SK-N-SH (cell line): ENCODE data around the gene OR2W3. TPM values are rescaled to one million over a fixed set of nuclear protein-coding genes. Genes with fewer than 3 reads are reported as not detected.

Source experiments
- CTCF ChIA-PET: fragments of 300-600, 350-600 bp; formaldehyde crosslinking; extraction: SDS; loops from one replicate; lab custom pipeline; 2021; lab: Yijun Ruan, JAX
- POLR2A ChIA-PET: fragments of 350-600 bp; sonication (Branson Sonifier 250); formaldehyde crosslinking; extraction: SDS; loops from one replicate; lab custom pipeline; 2020; ENCODE audit warnings: antibody characterized with exemption, inconsistent platforms; lab: Yijun Ruan, JAX
- DNase-seq: peaks from one replicate; pipeline ENCODE4 v3.0.0; 2012
- H2AFZ ChIP-seq: fragments of 200-600 bp; sonication (generic); 2 replicates; pipeline ENCODE4 v1.8.1; 2016; ENCODE audit warnings: antibody characterized with exemption, mild to moderate bottlenecking, low read depth
- H3F3A ChIP-seq: fragments of 200-600 bp; sonication (generic); replicated peaks from 2 replicates; pipeline ENCODE3; 2016; ENCODE audit warnings: antibody characterized with exemption, mild to moderate bottlenecking; ENCODE audit not compliant: insufficient read depth
- H3K27ac ChIP-seq, 2 experiments: fragments of 200-500 bp in 1 of 2; fragments of 200-600 bp in 1 of 2; sonication (Bioruptor generic) in 1 of 2; sonication (generic), shearing (Covaris generic) in 1 of 2; 2 replicates each; pipeline versions ENCODE4 v1.5.1 to v1.6.1; 2014 to 2016; ENCODE audit warnings: low read depth in 2 of 2, inconsistent platforms in 1 of 2, low read length in 1 of 2, mild to moderate bottlenecking in 1 of 2, mixed read lengths in 1 of 2
- H3K27me3 ChIP-seq: fragments of 200-600 bp; sonication (generic), shearing (Covaris generic); 2 replicates; pipeline ENCODE4 v1.6.1; 2016; ENCODE audit warnings: mixed run types; ENCODE audit not compliant: insufficient read depth
- H3K36me3 ChIP-seq, 2 experiments: fragments of 200-500 bp in 1 of 2; fragments of 200-600 bp in 1 of 2; sonication (Bioruptor generic) in 1 of 2; sonication (generic) in 1 of 2; replicated peaks in 1 of 2; 2 replicates each; pipeline versions ENCODE3 to v1.5.1; 2014 to 2016; ENCODE audit warnings: low read length in 1 of 2, mild to moderate bottlenecking in 1 of 2; ENCODE audit not compliant: insufficient read depth in 2 of 2, control insufficient read depth in 1 of 2
- H3K4me1 ChIP-seq, 2 experiments: fragments of 200-500 bp in 1 of 2; fragments of 200-600 bp in 1 of 2; sonication (Bioruptor generic) in 1 of 2; sonication (generic), shearing (Covaris generic) in 1 of 2; 2 replicates each; pipeline versions ENCODE4 v1.5.1 to v1.6.1; 2014 to 2016; ENCODE audit warnings: low read depth in 1 of 2, low read length in 1 of 2, mixed run types in 1 of 2; ENCODE audit not compliant: insufficient read depth in 2 of 2, control insufficient read depth in 1 of 2
- H3K4me2 ChIP-seq: fragments of 200-600 bp; sonication (generic), shearing (Covaris generic); 2 replicates; pipeline ENCODE4 v1.6.1; 2017; ENCODE audit warnings: mixed run types
- H3K4me3 ChIP-seq, 2 experiments: fragments of 200-500 bp in 1 of 2; fragments of 200-600 bp in 1 of 2; sonication (Bioruptor generic) in 1 of 2; sonication (generic), shearing (Covaris generic) in 1 of 2; 2 replicates each; pipeline versions ENCODE4 v1.5.1 to v1.8.1; 2014 to 2016; ENCODE audit warnings: low read depth in 2 of 2, inconsistent platforms in 1 of 2, low read length in 1 of 2, mild to moderate bottlenecking in 1 of 2, mixed read lengths in 1 of 2, moderate library complexity in 1 of 2
- H3K79me2 ChIP-seq: fragments of 200-600 bp; sonication (generic); 2 replicates; pipeline ENCODE4 v1.8.1; 2017; ENCODE audit warnings: mild to moderate bottlenecking; ENCODE audit not compliant: insufficient read depth
- H3K9ac ChIP-seq: fragments of 200-600 bp; sonication (generic); 2 replicates; pipeline ENCODE4 v1.6.1; 2017; ENCODE audit warnings: mixed run types
- H3K9me2 ChIP-seq: fragments of 200-600 bp; sonication (generic); 2 replicates; pipeline ENCODE4 v1.6.1; 2017; ENCODE audit warnings: mixed run types
- H3K9me3 ChIP-seq: fragments of 200-600 bp; sonication (generic); 2 replicates; pipeline ENCODE4 v1.6.1; 2017; ENCODE audit warnings: mixed run types, mild to moderate bottlenecking, moderate library complexity
- H4K20me1 ChIP-seq: fragments of 200-600 bp; sonication (generic); 2 replicates; pipeline ENCODE4 v1.6.1; 2017; ENCODE audit warnings: mild to moderate bottlenecking, mixed run types; ENCODE audit not compliant: insufficient read depth
- EP300 ChIP-seq, 2 experiments: IDR thresholded peaks; 2 replicates each; pipeline versions ENCODE4 v1.4.0 to v1.6.1; 2012; ENCODE audit warnings: borderline replicate concordance in 1 of 2, low read depth in 1 of 2, low read length in 1 of 2
- EZH2phosphoT487 ChIP-seq: fragments of 200-600 bp; sonication (generic); IDR thresholded peaks from 2 replicates; pipeline ENCODE4 v1.6.1; 2017; ENCODE audit warnings: low read depth, mixed run types, mild to moderate bottlenecking, antibody characterized with exemption, moderate library complexity, borderline replicate concordance
- FOXM1 ChIP-seq: IDR thresholded peaks from 2 replicates; pipeline ENCODE4 v1.4.0; 2012; ENCODE audit warnings: low read depth, mild to moderate bottlenecking
- MEF2A ChIP-seq: IDR thresholded peaks from 2 replicates; pipeline ENCODE4 v1.4.0; 2012; ENCODE audit warnings: low read depth, borderline replicate concordance
- RXRA ChIP-seq: IDR thresholded peaks from 2 replicates; pipeline ENCODE4 v1.4.0; 2012; ENCODE audit warnings: low read depth, mild to moderate bottlenecking, borderline replicate concordance
- SMC3 ChIP-seq: IDR thresholded peaks from 2 replicates; pipeline ENCODE4 v1.6.1; 2012; ENCODE audit warnings: low read depth, low read length, improper control_type of control experiment
- TAF1 ChIP-seq: IDR thresholded peaks from 2 replicates; pipeline ENCODE4 v1.6.1; 2012; ENCODE audit warnings: low read depth, mild to moderate bottlenecking, low read length, moderate library complexity, borderline replicate concordance
- YY1 ChIP-seq: IDR thresholded peaks from 2 replicates; pipeline ENCODE4 v1.4.0; 2012; ENCODE audit warnings: low read depth, mild to moderate bottlenecking
- WGBS: methylation state at CpG from one replicate; pipeline ENCODE4 v1.1.6; 2017; ENCODE audit warnings: low lambda C conversion rate; 5-methylcytosine and 5-hydroxymethylcytosine counted together
- polyA plus RNA-seq, 3 experiments: library from polyadenylated mRNA; depleted of rRNA; stranded (reverse); fragments of >200 nt; gene quantifications; 2 replicates each; pipeline ENCODE4 v1.2.3, GENCODE V29; 2012
- TF ChIP-seq, protein P1 (sequence below): IDR thresholded peaks from 2 replicates; pipeline ENCODE4 v1.6.1; 2012; ENCODE audit warnings: mild to moderate bottlenecking, low read depth, low read length, moderate library complexity
- TF ChIP-seq, protein P2 (sequence below): IDR thresholded peaks from 2 replicates; pipeline ENCODE4; 2012
- TF ChIP-seq, protein P3 (sequence below): IDR thresholded peaks from 2 replicates; pipeline ENCODE4 v1.4.0; 2012; ENCODE audit warnings: low read depth
- TF ChIP-seq, protein P4 (sequence below): IDR thresholded peaks from 2 replicates; pipeline ENCODE4 v1.4.0; 2012; ENCODE audit warnings: low read depth, borderline replicate concordance
- TF ChIP-seq, protein P5 (sequence below): fragments of 150-350 bp; IDR thresholded peaks from 2 replicates; pipeline ENCODE4 v1.6.1; 2017; ENCODE audit warnings: antibody characterized with exemption, low read length, low read depth, borderline replicate concordance

OR2W3 gene
- polyA plus RNA-seq (2012; rRNA removed): 0.13 TPM in 1 of 2 replicates, not detected in the other
- polyA plus RNA-seq (2012; cell fraction: cytosol; rRNA removed): 0.08 TPM in 1 of 2 replicates, not detected in the other
- not detected in 2 replicates for polyA plus RNA-seq (2012; cell fraction: nucleus; rRNA removed)

DNA sequence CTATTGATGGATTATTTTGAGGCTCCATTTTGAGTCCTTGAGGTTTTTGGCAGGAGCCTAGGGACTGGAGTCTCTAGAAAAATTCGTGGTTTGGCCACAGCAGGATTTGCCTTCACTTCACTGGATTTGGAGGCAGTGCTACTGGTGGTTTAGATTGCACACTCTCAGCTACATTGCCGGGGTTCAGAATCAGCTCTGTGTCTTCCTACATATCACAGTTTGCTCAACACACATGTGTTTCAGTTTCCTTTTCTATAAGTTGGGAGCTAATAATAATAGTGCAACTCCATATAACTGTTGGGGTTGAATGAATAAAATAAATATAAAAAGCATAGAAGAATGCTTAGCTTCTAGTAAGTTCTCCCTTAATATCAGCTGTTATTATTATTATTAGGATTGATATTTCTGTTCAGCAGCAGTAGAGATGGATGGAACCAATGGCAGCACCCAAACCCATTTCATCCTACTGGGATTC lies at the start of gene OR2W3:
TSS of gene OR2W3 (plus strand) at position 425 of the 475 bp plus-strand sequence. CDS start at position 425, 0 bp downstream.
- no peak for DNase-seq
- no peaks in the 10 kb centered on the region for H3K9me3 ChIP-seq
- TF ChIP-seq, protein P1, sequence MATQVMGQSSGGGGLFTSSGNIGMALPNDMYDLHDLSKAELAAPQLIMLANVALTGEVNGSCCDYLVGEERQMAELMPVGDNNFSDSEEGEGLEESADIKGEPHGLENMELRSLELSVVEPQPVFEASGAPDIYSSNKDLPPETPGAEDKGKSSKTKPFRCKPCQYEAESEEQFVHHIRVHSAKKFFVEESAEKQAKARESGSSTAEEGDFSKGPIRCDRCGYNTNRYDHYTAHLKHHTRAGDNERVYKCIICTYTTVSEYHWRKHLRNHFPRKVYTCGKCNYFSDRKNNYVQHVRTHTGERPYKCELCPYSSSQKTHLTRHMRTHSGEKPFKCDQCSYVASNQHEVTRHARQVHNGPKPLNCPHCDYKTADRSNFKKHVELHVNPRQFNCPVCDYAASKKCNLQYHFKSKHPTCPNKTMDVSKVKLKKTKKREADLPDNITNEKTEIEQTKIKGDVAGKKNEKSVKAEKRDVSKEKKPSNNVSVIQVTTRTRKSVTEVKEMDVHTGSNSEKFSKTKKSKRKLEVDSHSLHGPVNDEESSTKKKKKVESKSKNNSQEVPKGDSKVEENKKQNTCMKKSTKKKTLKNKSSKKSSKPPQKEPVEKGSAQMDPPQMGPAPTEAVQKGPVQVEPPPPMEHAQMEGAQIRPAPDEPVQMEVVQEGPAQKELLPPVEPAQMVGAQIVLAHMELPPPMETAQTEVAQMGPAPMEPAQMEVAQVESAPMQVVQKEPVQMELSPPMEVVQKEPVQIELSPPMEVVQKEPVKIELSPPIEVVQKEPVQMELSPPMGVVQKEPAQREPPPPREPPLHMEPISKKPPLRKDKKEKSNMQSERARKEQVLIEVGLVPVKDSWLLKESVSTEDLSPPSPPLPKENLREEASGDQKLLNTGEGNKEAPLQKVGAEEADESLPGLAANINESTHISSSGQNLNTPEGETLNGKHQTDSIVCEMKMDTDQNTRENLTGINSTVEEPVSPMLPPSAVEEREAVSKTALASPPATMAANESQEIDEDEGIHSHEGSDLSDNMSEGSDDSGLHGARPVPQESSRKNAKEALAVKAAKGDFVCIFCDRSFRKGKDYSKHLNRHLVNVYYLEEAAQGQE: no peak
- no peak for TF ChIP-seq FOXM1
- H3K9ac ChIP-seq: no peak within 1 kb of the TSS
- H3F3A ChIP-seq: no peaks in the 10 kb centered on the region
- no peak within 1 kb of the TSS for H3K27ac ChIP-seq
- ChIA-PET CTCF (no interaction called here), POLR2A (no interaction called here)
- H3K27me3 ChIP-seq: no peaks in the 10 kb centered on the region; the same call in 1 of the 2 replicates
- H3K79me2 ChIP-seq: no peaks in the 10 kb centered on the region
- no peaks in the 10 kb centered on the region for H3K4me1 ChIP-seq
- no peak within 1 kb of the TSS for H3K4me2 ChIP-seq
- 0% methylated on average over 2 of the region's 2 CpGs for WGBS
- H4K20me1 ChIP-seq: no peaks in the 10 kb centered on the region
- H3K4me3 ChIP-seq: no peak within 1 kb of the TSS
- no peak within 1 kb of the TSS for H2AFZ ChIP-seq
- H3K36me3 ChIP-seq: no peaks in the 10 kb centered on the region
- no peaks in the 10 kb centered on the region for H3K9me2 ChIP-seq

DNA sequence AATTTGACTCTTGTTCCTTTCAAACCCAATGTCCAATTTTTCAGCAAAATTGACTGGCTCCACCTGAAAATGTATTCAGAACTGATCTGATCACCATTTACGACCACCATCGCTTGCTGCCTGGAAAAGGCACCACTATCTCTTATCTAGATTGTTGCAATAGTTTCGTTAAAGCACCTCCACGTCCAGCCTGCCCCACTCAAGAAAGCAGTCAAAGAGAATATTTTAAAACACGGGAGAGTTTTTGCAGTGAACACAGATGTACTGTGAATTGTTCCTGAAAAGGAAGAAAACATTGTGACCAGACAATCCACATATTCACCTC lies 49.7 kb upstream of the OR2W3 start:
- ChIA-PET POLR2A (no interaction called here), CTCF (no interaction called here)
- Histone ChIP-seq H3K4me1 (no peaks in the 10 kb centered on the region), H3K27me3 (no peaks in the 10 kb centered on the region), H4K20me1 (no peaks in the 10 kb centered on the region), H3F3A (no peaks in the 10 kb centered on the region), H2AFZ (no peak overlapping the region), H3K9me2 (no peaks in the 10 kb centered on the region), H3K79me2 (no peaks in the 10 kb centered on the region), H3K9ac (no peak overlapping the region), H3K9me3 (no peaks in the 10 kb centered on the region), H3K36me3 (no peaks in the 10 kb centered on the region), H3K4me3 (no peak overlapping the region), H3K4me2 (no peak overlapping the region), H3K27ac (no peak overlapping the region)
- 0% methylated on average over 5 of the region's 5 CpGs for WGBS
- no peak for DNase-seq
- no peak for TF ChIP-seq FOXM1
- TF ChIP-seq, protein P2, sequence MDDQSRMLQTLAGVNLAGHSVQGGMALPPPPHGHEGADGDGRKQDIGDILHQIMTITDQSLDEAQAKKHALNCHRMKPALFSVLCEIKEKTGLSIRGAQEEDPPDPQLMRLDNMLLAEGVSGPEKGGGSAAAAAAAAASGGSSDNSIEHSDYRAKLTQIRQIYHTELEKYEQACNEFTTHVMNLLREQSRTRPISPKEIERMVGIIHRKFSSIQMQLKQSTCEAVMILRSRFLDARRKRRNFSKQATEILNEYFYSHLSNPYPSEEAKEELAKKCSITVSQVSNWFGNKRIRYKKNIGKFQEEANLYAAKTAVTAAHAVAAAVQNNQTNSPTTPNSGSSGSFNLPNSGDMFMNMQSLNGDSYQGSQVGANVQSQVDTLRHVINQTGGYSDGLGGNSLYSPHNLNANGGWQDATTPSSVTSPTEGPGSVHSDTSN: no peak
- TF ChIP-seq EP300 (IDR thresholded peaks at IDR 0.05; ENCODE audit: borderline replicate concordance in 1 of 2, low read depth in 1 of 2, low read length in 1 of 2): no peak

DNA sequence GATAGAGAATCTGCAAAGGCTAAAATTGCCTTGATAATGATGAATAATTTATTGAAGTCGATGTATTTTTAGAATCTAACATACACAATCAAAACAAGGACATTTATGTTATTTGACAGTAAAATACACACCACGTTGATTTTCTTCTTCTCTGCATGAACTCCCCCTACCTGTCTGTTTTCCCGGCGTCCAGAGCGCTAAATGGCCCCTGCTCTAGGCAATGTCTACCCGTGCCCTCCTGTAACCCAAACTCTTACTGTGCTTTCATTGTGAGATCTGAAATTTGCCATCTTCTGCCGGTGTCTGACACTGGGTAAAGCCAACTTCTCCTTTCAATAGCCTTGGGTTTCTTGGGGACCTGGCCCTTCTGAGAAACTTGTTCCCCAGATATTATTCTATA lies 47.0 kb upstream of the OR2W3 start:
- no peaks in the 10 kb centered on the region for H3K36me3 ChIP-seq
- peaks cover 8% of the 10 kb centered on the region; the same call in 1 of the 2 replicates for H3K27me3 ChIP-seq
- no peaks in the 10 kb centered on the region for H3F3A ChIP-seq
- ChIA-PET CTCF (no interaction called here), POLR2A (no interaction called here)
- H3K4me2 ChIP-seq: no peak overlapping the region
- H2AFZ ChIP-seq: no peak overlapping the region
- no peak overlapping the region for H3K4me3 ChIP-seq
- H4K20me1 ChIP-seq: no peaks in the 10 kb centered on the region
- 29% methylated on average over 7 of the region's 7 CpGs for WGBS
- H3K9ac ChIP-seq: no peak overlapping the region
- DNase-seq: no peak
- H3K9me3 ChIP-seq: no peaks in the 10 kb centered on the region
- H3K4me1 ChIP-seq: no peaks in the 10 kb centered on the region
- H3K79me2 ChIP-seq: no peaks in the 10 kb centered on the region
- H3K9me2 ChIP-seq: no peaks in the 10 kb centered on the region
- H3K27ac ChIP-seq: no peak overlapping the region
- TF ChIP-seq, protein P3, sequence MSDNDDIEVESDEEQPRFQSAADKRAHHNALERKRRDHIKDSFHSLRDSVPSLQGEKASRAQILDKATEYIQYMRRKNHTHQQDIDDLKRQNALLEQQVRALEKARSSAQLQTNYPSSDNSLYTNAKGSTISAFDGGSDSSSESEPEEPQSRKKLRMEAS: no peak
- TF ChIP-seq EZH2phosphoT487: no peak
- no peak for TF ChIP-seq SMC3
- no peak for TF ChIP-seq YY1
- no peak for TF ChIP-seq TAF1
- TF ChIP-seq, protein P4, sequence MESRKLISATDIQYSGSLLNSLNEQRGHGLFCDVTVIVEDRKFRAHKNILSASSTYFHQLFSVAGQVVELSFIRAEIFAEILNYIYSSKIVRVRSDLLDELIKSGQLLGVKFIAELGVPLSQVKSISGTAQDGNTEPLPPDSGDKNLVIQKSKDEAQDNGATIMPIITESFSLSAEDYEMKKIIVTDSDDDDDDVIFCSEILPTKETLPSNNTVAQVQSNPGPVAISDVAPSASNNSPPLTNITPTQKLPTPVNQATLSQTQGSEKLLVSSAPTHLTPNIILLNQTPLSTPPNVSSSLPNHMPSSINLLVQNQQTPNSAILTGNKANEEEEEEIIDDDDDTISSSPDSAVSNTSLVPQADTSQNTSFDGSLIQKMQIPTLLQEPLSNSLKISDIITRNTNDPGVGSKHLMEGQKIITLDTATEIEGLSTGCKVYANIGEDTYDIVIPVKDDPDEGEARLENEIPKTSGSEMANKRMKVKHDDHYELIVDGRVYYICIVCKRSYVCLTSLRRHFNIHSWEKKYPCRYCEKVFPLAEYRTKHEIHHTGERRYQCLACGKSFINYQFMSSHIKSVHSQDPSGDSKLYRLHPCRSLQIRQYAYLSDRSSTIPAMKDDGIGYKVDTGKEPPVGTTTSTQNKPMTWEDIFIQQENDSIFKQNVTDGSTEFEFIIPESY: no peak
- TF ChIP-seq, protein P5, sequence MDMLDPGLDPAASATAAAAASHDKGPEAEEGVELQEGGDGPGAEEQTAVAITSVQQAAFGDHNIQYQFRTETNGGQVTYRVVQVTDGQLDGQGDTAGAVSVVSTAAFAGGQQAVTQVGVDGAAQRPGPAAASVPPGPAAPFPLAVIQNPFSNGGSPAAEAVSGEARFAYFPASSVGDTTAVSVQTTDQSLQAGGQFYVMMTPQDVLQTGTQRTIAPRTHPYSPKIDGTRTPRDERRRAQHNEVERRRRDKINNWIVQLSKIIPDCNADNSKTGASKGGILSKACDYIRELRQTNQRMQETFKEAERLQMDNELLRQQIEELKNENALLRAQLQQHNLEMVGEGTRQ: no peak
- no peak for TF ChIP-seq RXRA
- TF ChIP-seq MEF2A: no peak
